Hepatocyte (in vitro differentiated cells): ENCODE data around the gene SLC7A9.

Source experiments
- CTCF ChIP-seq: fragments of 200-600 bp; sonication (generic); IDR thresholded peaks from 2 replicates; pipeline ENCODE4 v1.5.1; 2016; ENCODE audit warnings: antibody characterized with exemption, mild to moderate bottlenecking; ENCODE audit not compliant: poor library complexity
- EZH2 ChIP-seq: fragments of 200-600 bp; sonication (generic); IDR thresholded peaks from 2 replicates; pipeline ENCODE4 v1.6.1; 2016; ENCODE audit warnings: antibody characterized with exemption, mild to moderate bottlenecking, borderline replicate concordance
- EZH2phosphoT487 ChIP-seq: fragments of 200-600 bp; sonication (generic); IDR thresholded peaks from one replicate; pipeline ENCODE4 v1.6.1; 2018; ENCODE audit warnings: antibody characterized with exemption, mild to moderate bottlenecking, low read depth, moderate library complexity; ENCODE audit not compliant: unreplicated experiment, severe bottlenecking

- TF ChIP-seq EZH2 (no peak), CTCF (no peak), EZH2phosphoT487 (no peak)
Measured at GRCh38 chr19:32878988-32879387, 9.4 kb upstream of the SLC7A9 start.
